Kidney glomerular epithelial cell (primary cell): ENCODE data around the gene ARF5.

Experiments
- DNase-seq: peaks from one replicate; lab custom pipeline; 2025; lab: John Stamatoyannopoulos, UW

The ARF5 gene

DNA sequence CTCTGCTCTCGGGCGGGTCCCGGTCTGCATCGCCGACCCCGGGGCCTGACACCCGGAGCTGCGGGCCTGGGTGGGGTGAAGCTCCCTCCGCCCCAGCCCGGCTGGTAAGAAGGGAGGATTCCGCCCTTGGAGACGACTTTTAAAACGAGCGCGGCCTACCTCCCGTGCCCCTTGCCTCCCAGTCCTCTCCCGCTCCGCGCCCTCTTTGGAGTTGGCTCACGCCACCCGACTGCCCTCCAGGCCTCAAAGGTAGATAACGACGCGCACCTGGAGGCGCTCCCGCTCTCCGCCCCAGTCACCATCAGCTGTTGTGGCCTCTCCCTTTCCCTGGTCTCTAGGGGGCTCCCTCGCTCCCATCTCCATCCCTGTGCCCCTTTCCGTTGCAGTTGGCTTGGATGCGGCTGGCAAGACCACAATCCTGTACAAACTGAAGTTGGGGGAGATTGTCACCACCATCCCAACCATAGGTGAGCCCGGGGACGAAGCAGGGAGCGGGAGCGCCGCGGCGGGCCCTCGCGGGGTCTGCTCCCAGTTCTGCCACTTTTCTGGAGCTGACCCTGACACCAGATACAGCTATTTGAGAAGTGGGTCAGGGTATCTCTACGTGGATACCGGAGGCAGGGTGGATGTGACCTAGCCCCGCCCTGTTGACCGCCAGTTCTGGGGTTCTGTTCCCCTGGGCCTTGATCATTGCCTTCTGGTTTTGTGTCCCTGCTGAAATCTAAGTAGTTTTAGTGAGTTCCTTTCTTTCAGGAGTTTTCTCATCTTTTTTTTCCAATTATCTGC lies 679 bp downstream of the ARF5 start:
- DNase-seq: peak; percentile 62

GRCh38 chr7:127589896-127590295 lies 1.7 kb downstream of the ARF5 start:
- no peak for DNase-seq

DNA sequence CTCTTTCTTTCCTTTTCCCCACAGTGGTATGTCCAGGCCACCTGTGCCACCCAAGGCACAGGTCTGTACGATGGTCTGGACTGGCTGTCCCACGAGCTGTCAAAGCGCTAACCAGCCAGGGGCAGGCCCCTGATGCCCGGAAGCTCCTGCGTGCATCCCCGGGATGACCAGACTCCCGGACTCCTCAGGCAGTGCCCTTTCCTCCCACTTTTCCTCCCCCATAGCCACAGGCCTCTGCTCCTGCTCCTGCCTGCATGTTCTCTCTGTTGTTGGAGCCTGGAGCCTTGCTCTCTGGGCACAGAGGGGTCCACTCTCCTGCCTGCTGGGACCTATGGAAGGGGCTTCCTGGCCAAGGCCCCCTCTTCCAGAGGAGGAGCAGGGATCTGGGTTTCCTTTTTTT lies 3.0 kb downstream of the ARF5 start:
- no peak for DNase-seq

DNA sequence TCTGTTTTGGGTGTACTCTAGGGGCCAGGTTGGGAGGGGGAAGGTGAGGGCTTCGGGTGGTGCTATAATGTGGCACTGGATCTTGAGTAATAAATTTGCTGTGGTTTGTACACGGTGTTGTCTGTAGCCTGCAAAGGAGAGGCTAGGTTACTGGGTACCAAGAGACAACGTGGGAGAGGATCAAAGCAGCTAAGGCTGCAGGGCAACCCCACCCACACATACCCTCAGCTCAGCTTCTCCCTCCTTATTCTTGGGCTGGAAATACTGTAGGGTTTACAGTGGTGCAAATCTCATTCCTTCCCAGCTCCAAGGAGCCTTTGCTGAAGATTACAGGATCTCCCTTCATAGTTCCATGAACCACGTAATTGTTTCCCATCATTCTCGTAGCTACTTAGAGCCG lies 3.4 kb downstream of the ARF5 start:
- no peak for DNase-seq

DNA sequence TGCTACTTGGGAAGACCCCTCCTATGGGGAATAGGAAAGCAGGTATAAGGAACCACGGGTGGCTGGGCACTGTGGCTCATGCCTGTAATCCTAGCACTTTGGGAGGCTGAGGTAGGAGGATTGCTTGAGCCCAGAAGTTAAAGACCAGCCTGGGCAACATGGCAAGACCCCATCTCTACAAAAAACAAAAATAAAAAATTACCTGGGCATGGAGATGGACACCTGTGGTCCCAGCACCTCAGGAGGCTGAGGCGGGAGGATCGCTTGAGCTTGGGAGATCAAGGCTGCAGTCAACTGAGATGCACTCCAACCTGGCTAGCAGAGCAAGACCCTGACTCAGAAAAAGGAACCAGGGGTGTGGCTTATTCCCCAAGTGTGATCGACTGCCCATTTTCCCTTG lies 4.3 kb downstream of the ARF5 start:
- DNase-seq: no peak

- no peak for DNase-seq
Measured at GRCh38 chr7:127594490-127594889, 6.3 kb downstream of the ARF5 start.

DNA sequence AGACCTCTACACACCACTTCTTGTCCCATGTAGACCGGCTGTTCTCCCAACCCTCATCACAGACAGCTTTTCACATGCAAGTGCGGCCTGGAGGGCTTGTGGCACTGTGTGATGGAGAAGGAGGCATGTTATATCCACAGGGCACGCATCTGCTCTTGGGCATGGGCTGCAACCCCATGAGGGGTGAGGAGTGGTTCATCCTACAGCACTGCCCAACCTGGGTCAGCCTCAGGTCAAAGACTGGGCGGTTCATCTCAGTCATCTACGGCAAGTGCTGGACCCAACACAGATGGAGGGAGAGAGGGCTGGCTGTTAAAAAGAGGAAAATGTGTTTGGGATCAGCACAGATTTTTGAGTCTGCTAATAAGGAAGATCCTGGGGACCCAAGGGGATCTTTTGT lies 7.5 kb downstream of the ARF5 start:
- no peak for DNase-seq

DNA sequence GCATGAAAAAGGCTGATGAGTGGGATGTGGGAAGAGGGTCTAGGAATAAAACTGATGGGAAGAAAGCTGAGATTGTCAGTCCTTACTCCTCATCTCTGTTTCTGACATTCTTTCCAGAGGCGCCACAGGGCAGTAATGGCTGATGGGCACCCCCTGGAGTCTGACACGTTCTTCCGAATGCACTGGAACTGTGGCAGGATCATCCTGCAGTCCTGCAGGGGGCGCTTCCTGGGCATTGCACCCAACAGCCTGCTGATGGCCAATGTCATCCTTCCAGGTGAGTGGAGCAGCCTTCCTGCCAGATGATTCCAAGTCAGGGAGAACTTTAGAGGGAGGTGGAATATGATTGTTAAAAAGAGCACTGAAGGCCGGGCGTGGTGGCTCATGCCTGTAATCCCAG lies 10.1 kb downstream of the ARF5 start:
- DNase-seq: no peak

- DNase-seq: no peak
Measured at GRCh38 chr7:127600885-127601284, 12.7 kb downstream of the ARF5 start.

DNA sequence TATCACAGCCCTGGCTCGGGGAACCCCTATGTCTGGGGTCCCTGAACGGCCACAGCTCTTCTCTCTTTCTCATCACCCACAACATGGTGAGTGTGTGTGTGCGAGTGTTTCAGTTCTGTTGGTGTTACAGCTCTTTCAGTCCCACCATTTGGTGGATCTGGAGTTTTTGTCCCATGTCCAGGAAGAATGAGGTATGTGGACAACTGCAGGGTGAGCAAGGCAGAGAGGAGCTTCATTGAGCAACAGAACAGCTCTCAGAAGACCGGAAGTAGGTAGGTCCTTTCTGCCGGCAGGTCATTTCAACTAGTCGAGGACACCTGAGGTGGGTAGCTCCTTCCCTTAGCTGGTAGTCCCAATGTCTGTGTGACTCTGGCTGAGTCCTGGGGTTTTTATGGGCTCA lies 20.2 kb downstream of the ARF5 start:
- DNase-seq: no peak

GRCh38 chr7:127609297-127609696 lies 21.1 kb downstream of the ARF5 start:
- no peak for DNase-seq

- no peak for DNase-seq
Measured at GRCh38 chr7:127612263-127612662, 24.1 kb downstream of the ARF5 start.

GRCh38 chr7:127616724-127617123 lies 28.5 kb downstream of the ARF5 start:
- no peak for DNase-seq

- no peak for DNase-seq
Measured at GRCh38 chr7:127618042-127618441, 29.8 kb downstream of the ARF5 start, which contains the start of gene PAX4. TSS of gene PAX4 (minus strand) at chr7:127618142. CDS start at chr7:127615928, 2,214 bp downstream.

- no peak for DNase-seq
Measured at GRCh38 chr7:127618775-127619174, 30.6 kb downstream of the ARF5 start.

DNA sequence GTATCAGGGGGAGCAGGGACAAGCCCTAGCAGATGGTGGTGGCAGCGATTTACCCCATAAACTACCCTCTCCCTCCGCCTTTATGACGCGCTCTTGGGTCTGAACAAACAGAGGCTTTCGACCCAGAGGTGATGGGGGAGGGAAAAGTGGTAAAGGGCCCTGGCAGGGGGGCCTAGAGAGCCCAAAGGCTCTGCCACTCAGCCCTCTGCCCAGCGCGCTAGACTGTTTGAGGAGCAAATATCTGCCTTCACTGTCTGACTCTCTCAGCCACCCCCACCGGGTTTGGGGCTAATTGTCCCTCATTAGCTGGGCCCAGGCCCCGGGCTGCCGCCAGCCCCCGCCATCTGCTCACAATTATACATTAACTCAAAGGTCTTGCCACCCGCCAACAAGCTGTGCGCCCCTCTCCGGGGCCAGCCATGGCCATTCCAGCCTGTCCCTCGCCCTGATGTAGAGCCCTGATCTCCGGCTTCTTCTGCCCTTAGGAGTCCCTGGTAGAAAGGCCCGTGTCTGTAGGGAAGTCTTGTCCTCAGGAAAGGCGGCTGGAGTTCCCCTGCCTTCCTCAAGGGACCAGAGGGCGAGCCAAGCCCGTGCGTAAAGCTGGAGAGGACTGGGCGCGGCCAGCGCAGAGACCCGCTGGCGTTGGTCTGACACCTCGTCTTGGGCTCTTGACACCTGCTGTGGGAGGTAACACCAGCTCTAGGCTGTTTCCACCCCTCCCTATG lies 31.6 kb downstream of the ARF5 start:
- no peak for DNase-seq

DNA sequence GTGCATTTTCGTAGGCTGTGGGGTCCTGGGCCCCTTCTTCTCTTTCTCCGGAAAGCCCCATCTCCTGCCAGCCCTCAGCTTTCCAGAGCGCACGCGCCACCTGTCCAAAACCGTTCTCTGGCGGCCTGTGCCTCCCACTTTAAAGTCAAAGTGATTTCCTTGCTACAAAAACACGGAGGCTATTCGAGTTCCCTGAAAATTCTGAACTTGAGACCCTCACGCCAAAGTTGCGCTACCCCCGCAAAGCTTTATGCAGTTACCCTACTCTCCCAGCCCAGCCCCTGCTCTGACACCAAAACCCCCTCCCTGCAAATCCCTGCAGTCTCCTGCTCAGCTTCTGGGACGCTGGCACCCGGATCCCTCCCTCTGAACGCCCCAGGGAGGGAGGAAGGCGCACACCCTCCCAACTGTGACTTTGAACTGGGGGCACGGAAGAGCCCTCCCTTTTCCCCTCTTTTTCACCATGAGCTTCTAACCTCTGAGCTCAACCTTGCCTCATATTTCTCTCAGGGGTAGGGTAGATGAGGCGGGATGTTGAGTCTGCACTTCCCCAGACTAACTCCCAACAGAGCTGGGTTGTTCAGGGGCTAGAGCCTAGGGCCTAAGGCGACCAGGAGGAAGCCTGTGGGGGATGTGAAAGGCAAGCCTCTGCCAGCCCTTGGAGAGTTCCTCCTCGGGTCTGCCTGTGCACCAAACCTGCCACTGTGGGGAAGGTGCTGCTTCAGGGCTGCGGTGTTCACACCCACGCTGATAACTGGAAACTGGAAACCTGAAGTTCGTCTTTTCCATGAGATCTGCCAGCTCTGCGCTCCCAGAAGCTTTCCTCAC lies 32.4 kb downstream of the ARF5 start:
- no peak for DNase-seq

DNA sequence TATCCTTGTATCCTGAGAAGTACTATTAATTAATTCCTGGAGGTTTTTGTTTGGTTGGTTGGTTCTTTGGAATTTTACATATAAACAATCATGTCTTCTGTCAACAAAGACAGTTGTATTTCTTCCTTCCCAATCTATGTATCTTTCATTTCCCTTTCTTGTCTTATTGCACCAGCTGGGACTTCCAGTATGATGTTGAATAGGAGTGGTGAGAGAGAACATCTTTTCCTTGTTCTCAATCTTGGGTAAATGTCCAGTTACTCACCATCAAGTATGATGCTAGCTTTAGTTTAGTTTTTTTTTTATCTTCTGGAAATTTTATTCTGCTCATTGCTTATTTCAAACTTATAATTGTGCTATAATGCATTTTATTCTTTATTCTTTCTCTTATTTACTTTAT lies 37.1 kb downstream of the ARF5 start:
- DNase-seq: no peak

DNA sequence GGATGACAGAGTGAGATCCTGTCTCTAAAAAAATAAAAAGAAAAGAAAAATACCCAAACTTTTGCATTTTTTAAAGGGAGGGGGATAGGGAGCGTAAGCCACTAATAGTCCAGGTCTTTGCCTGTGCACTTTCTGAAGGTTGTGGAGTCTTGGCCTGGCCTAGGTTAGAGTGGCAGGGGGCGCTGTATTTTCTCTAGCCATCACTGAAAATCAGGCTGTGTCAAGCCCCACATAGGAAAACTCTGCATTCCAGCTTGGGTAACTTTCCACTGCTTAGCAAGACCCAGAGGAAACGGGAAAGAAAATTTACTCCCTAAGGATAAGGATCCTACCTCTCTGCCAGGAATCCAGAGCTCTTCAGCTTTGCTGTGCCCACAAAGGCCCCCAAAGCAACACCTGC lies 40.2 kb downstream of the ARF5 start:
- DNase-seq: no peak

GRCh38 chr7:127629268-127629854 lies 41.1 kb downstream of the ARF5 start:
- DNase-seq: no peak

DNA sequence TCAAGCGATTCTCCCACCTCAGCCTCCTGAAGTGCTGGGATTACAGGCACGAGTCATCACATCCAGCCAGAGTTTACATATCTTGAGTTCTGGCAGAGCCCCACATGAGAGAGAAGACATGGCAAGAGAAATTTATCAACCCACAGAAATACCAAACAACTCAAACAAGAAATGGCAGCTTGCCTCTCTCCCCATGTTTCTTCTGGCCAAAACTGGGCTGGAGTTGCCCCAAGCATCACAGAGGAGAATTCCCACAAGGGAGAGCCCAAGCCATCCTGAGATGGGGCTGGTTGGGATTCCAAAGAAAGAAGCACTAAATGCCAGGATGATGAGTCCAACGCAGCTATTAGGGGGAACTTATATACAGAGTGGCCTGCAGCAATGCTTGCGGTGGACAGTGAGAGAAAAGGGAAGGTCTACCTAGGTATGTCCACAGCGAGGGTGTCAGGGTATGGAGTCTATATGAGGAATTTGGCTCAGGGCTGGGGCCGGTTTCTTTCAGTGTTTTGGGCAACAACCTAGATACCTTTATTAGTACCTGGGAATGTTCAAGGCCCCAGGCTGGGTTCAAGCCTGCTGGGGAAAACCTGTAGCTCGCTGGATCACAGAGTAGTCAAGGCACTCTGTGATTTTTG lies 44.2 kb downstream of the ARF5 start:
- DNase-seq: no peak
